Panc1 (cell line): ENCODE results near the gene APOE. TPM values are rescaled to one million over a fixed set of nuclear protein-coding genes. Genes with fewer than 3 reads are reported as not detected.

Experiments used
- ATAC-seq: fragments of 200-7000 bp; cut with Tn5 transposase; 2 replicates; pipeline ENCODE4 v1.9.1; 2020; ENCODE audit warnings: mild to moderate bottlenecking, moderate library complexity
- BruUV-seq: library from RNA; stranded (reverse); fragments of 400-500 nt; replicated peaks from 2 replicates; lab custom pipeline; 2021; lab: Mats Ljungman, UMichigan
- CTCF ChIA-PET: fragments of 300-600 bp; sonication (Branson Sonifier 250); formaldehyde crosslinking; loops from one replicate; lab custom pipeline; 2022; ENCODE audit warnings: antibody characterized with exemption; lab: Charles Lee
- POLR2A ChIA-PET: fragments of 300-600 bp; sonication (Branson Sonifier 250); formaldehyde crosslinking; loops from one replicate; lab custom pipeline; 2022; ENCODE audit warnings: antibody characterized with exemption; lab: Charles Lee
- DNase-seq: peaks from one replicate; pipeline ENCODE4 v3.0.0-alpha.2; 2010; ENCODE audit warnings: low read depth, low spot score
- H3K27ac ChIP-seq: 2 replicates; pipeline ENCODE4 v1.5.1; 2011; ENCODE audit warnings: mild to moderate bottlenecking, low read length, inconsistent platforms
- H3K27me3 ChIP-seq: fragments of 200-500 bp; sonication (Bioruptor generic); 2 replicates; pipeline ENCODE4 v1.6.0; 2014; ENCODE audit warnings: low read length, inconsistent platforms; ENCODE audit not compliant: control insufficient read depth, insufficient read depth
- H3K36me3 ChIP-seq: fragments of 200-500 bp; sonication (Bioruptor generic); 2 replicates; pipeline ENCODE4 v1.5.1; 2014; ENCODE audit warnings: inconsistent platforms, mild to moderate bottlenecking, low read length, moderate library complexity; ENCODE audit not compliant: control insufficient read depth, insufficient read depth
- H3K4me1 ChIP-seq: 2 replicates; pipeline ENCODE4 v1.5.1; 2011; ENCODE audit warnings: inconsistent platforms, mild to moderate bottlenecking, low read length, moderate library complexity; ENCODE audit not compliant: control insufficient read depth, insufficient read depth
- H3K4me3 ChIP-seq, 2 experiments: 2 replicates each; pipeline ENCODE4 v1.5.1; 2011 to 2012; ENCODE audit warnings: low read depth in 2 of 2, low read length in 2 of 2, mild to moderate bottlenecking in 2 of 2, inconsistent platforms in 1 of 2, moderate library complexity in 1 of 2
- H3K9me3 ChIP-seq: fragments of 200-500 bp; sonication (Bioruptor generic); 2 replicates; pipeline ENCODE4 v1.5.1; 2014; ENCODE audit warnings: low read depth, mild to moderate bottlenecking, inconsistent platforms, low read length, moderate library complexity; ENCODE audit not compliant: control insufficient read depth, insufficient read depth
- POLR2AphosphoS5 ChIP-seq: IDR thresholded peaks from 2 replicates; pipeline ENCODE4 v1.6.1; 2012; ENCODE audit warnings: mild to moderate bottlenecking, low read depth, low read length, moderate library complexity
- SIN3A ChIP-seq: IDR thresholded peaks from 2 replicates; pipeline ENCODE4 v1.6.1; 2012; ENCODE audit warnings: low read depth, mild to moderate bottlenecking, low read length, moderate library complexity, borderline replicate concordance; ENCODE audit not compliant: insufficient read depth
- TCF7L2 ChIP-seq: IDR thresholded peaks from 2 replicates; pipeline ENCODE4 v1.6.1; 2011; ENCODE audit warnings: mild to moderate bottlenecking, low read depth, low read length, inconsistent platforms
- in situ Hi-C: cut with HindIII; loops from 2 replicates; pipeline ENCODE4 v1.10.0; 2016; ENCODE audit warnings: low sequenced_read_pairs, low pct_unique_long_range_greater_than_20kb
- intact Hi-C: fragments of 100-400 bp; cut with micrococcal nuclease; formaldehyde crosslinking; loops from one replicate; pipeline ENCODE4 v1.10.0; 2022; ENCODE audit not compliant: unreplicated experiment
- total RNA-seq: library from RNA; stranded (reverse); gene quantifications from one replicate; pipeline ENCODE4 v1.2.1, GENCODE V29; 2021; ENCODE audit not compliant: unreplicated experiment
- TF ChIP-seq, protein P1 (sequence below): fragments of 450-650 bp; IDR thresholded peaks from 2 replicates; pipeline ENCODE4 v1.5.1; 2017; ENCODE audit warnings: mild to moderate bottlenecking
- TF ChIP-seq, protein P2 (sequence below), 2 experiments: IDR thresholded peaks; 2 replicates each; pipeline ENCODE4 v1.6.1; 2011 to 2012; ENCODE audit warnings: low read depth in 2 of 2, control low read depth in 1 of 2, low read length in 1 of 2, mild to moderate bottlenecking in 1 of 2, moderate library complexity in 1 of 2; ENCODE audit not compliant: insufficient read depth in 1 of 2

The APOE gene
- total RNA-seq, 1 experiment from 2014 or later: 780 TPM

DNA sequence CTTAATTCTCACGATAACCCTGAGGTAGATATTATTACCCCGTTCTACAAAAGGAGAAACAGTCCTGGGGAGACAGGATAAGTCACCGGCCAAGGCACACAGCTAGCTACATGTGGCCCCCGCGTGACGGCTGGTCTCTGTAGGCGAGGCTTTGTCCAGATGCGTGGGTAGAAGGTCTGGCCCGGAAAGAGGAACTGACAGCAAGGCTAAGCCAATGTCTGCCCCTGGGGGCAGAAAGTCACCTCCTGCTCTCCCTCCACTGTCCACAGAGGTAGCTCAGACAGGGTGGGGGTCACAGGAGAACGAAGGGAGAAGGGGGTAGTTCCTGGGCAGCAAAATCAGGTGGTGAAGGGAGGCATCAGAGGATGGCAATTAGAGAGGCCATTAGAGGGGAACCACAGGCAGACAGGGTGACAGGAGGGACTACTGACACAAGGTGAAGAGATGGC lies 38.2 kb downstream of the APOE start:
- DNase-seq (no peak), ATAC-seq (no peak)
- in situ Hi-C loops: no loop called here
- Histone ChIP-seq H3K9me3 (no peaks in the 10 kb centered on the region), H3K4me1 (no peaks in the 10 kb centered on the region), H3K27ac (no peak overlapping the region), H3K27me3 (no peaks in the 10 kb centered on the region), H3K36me3 (no peaks in the 10 kb centered on the region), H3K4me3 (no peak overlapping the region)
- no TSS peak for BruUV-seq
- no peak for TF ChIP-seq SIN3A
- TF ChIP-seq POLR2AphosphoS5: no peak
- TF ChIP-seq TCF7L2: no peak
- TF ChIP-seq, protein P1, sequence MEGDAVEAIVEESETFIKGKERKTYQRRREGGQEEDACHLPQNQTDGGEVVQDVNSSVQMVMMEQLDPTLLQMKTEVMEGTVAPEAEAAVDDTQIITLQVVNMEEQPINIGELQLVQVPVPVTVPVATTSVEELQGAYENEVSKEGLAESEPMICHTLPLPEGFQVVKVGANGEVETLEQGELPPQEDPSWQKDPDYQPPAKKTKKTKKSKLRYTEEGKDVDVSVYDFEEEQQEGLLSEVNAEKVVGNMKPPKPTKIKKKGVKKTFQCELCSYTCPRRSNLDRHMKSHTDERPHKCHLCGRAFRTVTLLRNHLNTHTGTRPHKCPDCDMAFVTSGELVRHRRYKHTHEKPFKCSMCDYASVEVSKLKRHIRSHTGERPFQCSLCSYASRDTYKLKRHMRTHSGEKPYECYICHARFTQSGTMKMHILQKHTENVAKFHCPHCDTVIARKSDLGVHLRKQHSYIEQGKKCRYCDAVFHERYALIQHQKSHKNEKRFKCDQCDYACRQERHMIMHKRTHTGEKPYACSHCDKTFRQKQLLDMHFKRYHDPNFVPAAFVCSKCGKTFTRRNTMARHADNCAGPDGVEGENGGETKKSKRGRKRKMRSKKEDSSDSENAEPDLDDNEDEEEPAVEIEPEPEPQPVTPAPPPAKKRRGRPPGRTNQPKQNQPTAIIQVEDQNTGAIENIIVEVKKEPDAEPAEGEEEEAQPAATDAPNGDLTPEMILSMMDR: no peak
- TF ChIP-seq, protein P2, sequence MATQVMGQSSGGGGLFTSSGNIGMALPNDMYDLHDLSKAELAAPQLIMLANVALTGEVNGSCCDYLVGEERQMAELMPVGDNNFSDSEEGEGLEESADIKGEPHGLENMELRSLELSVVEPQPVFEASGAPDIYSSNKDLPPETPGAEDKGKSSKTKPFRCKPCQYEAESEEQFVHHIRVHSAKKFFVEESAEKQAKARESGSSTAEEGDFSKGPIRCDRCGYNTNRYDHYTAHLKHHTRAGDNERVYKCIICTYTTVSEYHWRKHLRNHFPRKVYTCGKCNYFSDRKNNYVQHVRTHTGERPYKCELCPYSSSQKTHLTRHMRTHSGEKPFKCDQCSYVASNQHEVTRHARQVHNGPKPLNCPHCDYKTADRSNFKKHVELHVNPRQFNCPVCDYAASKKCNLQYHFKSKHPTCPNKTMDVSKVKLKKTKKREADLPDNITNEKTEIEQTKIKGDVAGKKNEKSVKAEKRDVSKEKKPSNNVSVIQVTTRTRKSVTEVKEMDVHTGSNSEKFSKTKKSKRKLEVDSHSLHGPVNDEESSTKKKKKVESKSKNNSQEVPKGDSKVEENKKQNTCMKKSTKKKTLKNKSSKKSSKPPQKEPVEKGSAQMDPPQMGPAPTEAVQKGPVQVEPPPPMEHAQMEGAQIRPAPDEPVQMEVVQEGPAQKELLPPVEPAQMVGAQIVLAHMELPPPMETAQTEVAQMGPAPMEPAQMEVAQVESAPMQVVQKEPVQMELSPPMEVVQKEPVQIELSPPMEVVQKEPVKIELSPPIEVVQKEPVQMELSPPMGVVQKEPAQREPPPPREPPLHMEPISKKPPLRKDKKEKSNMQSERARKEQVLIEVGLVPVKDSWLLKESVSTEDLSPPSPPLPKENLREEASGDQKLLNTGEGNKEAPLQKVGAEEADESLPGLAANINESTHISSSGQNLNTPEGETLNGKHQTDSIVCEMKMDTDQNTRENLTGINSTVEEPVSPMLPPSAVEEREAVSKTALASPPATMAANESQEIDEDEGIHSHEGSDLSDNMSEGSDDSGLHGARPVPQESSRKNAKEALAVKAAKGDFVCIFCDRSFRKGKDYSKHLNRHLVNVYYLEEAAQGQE (IDR thresholded peaks at IDR 0.05; ENCODE audit: insufficient read depth in 1 of 2, low read depth in 2 of 2, low read length in 1 of 2): no peak
- intact Hi-C loops: no loop called here
- ChIA-PET CTCF (interaction anchor here (1.1 kb wide), 1 partner anchor 15 kb away, joined by 8 read pairs; no protein-coding TSS in a partner anchor), POLR2A (no interaction called here)

DNA sequence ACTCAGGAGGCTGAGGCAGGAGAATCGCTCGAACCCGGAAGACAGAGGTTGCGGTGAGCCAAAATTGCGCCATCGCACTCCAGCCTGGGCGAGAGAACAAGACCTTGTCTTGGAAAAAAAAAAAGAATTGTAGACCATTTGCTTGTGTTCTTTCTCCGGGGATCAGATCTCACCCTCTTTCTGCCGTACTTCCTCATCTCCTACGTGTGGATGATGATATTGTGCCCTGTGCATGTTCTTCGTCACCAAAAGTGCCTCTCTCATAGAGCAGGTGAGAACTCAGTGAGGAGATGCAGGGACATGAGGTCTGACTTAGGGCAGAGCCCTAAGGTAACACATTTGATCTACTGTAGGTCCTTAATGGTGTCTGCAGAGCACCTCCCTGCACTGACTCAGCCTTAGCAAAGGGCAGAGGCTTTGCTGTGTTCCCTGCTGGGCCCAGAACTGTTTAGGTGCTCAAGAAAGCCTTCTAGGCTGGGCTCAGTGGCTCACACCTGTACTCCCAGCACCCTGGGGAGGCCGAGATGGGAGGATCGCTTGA lies 41.5 kb downstream of the APOE start:
- POLR2A ChIA-PET: no interaction called here
- intact Hi-C loops (no loop called here), in situ Hi-C loops (no loop called here)
- ATAC-seq (no peak), DNase-seq (no peak)
- H3K27ac ChIP-seq: no peak overlapping the region
- no peaks in the 10 kb centered on the region for H3K36me3 ChIP-seq
- TF ChIP-seq SIN3A: no peak
- no peak for TF ChIP-seq TCF7L2
- TF ChIP-seq, protein P1: no peak
- TF ChIP-seq, protein P2 (IDR thresholded peaks at IDR 0.05; ENCODE audit: insufficient read depth in 1 of 2, low read depth in 2 of 2, low read length in 1 of 2): no peak
- TF ChIP-seq POLR2AphosphoS5: no peak
- BruUV-seq: no TSS peak
- CTCF ChIA-PET: no interaction called here
- no peak overlapping the region for H3K4me3 ChIP-seq
- no peaks in the 10 kb centered on the region for H3K9me3 ChIP-seq
- H3K4me1 ChIP-seq: 0 out of 2 replicates have a peak, but pooled peaks cover 3% of the 10 kb centered on the region
- H3K27me3 ChIP-seq: no peaks in the 10 kb centered on the region
